HG03520 (cell line): ENCODE measurements around the gene MFSD6L.

Source experiments
- ATAC-seq: cut with Tn5 transposase; IDR thresholded peaks from one replicate; pipeline ENCODE4 v1.9.1; 2021; ENCODE audit warnings: mild to moderate bottlenecking, moderate library complexity; ENCODE audit not compliant: unreplicated experiment

MFSD6L gene, protein sequence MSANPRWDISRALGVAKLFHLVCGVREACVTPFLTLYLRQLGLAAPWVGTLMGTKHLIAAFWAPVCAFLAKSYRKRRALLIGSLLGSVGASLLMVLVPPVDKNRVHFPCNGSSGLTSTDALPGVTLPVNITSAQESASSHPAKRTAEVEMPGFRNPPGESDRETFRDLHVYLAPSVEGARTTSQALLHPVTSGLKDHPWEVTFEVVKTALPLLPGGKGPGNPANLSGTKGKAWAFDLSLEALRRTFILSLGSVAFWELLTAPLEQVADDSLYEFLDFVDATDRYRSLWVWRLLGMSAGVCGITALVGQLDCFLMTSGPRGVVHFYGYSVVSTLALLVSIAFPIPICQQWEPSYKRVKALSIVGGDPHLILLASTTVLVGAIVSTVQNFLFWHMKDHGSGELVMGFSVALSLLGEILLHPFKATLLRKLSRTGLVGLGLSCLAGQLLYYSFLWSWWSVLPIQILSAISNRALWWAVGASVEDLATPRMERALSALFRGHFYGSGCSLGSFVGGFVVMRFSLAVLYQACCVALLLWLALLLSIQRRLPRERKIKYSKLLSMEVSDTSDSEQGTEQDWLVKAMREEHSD

DNA sequence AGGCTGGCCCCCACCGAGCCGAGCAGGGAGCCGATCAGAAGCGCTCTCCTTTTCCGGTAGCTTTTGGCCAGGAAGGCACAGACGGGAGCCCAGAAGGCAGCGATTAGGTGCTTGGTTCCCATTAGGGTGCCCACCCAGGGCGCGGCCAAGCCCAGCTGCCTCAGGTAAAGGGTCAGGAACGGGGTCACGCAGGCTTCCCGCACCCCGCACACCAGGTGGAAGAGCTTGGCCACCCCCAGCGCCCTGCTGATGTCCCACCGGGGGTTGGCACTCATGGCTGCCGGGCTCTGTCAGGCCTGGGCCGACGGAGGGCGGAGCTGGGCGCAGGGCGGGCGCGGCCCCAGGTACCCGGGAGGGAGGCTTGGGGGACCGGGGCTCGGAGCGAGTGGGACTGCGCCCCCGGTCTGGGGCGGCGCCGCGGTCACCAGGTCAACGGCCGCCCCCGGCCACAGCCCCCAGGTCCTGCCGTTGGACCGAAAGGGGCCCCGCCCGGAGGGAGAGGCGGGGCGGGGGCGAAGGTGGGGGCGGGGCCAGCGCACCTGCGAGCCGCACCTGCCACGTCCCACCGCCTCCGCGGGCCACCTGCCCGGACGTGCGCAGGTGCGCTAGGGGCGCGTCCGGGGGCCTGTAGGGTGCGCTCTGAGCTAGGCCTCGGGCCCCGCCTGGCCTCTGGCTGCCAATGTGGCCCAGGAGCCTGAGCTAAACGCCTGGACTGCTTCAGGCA lies at the start of gene MFSD6L:
MFSD6L (minus strand) TSS at position 520 of the 724 bp plus-strand sequence; CDS start at position 275, 245 bp downstream.
- ATAC-seq = no peak

DNA sequence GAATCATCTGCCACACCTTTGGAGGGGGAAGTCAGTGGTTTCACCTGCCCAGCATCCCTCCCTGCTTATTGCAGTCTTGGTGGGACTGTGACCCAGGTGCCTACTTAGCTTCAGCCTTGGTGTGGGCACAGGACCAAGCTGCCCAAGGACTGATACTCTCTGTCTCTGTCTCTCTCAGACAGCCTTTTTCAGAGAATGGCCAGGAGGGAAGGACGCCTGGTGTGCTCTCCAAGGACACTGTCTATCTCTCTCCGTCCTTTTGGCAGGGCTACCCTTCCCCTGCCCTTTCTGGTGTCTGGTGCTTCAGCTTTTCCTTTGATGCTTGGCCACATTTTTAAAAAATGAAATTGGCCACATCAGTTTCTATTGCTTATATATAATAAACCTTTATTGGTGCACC lies 48.7 kb upstream of the MFSD6L start:
- no peak for ATAC-seq

DNA sequence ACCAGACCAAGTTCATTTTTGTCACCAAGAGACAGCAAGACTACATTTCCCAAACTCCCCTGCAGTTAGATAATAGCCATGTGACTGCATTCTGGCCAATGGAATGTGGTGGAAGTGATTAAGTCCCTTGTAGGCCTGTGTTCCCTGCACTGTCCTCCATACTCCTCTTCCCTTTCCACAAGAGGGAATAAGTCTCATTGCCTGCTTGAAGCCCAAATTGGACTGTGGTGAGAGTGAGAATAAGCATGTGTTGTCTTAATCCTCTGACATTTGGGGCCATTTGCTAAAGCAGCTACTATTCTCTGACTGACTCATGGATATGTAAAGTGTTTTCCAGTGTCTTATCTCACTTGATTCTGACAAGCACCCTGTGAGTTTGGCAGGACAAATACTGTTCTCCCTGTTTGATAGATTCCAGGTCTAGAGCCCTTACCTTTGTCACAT lies 47.6 kb upstream of the MFSD6L start:
- no peak for ATAC-seq

- no peak for ATAC-seq
Measured at GRCh38 chr17:8844229-8845218, 45.4 kb upstream of the MFSD6L start.

DNA sequence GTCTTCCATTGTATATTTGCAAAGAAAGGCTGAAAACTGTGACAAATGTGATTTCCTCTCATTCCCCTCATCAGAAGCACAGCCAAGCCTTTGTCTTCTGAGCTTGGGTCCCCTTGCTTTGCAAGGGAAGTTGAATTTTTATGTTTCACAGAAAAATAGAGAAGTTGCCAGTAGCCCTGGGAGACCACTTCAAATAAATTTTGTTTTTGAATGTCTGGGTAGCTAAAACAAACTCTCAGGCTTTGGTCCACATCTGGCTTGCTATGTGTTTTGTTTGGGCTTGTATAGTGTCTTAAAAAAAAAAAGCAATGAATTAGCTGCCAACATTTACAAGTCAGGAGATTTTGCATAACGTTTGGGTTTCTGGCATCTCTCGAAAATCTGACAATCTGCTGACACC lies 44.2 kb upstream of the MFSD6L start:
- no peak for ATAC-seq

- no peak for ATAC-seq
Measured at GRCh38 chr17:8841844-8842243, 42.7 kb upstream of the MFSD6L start.

GRCh38 chr17:8839410-8839935 lies 40.3 kb upstream of the MFSD6L start:
- ATAC-seq = no peak

GRCh38 chr17:8838551-8839095 lies 39.5 kb upstream of the MFSD6L start:
- ATAC-seq = no peak

GRCh38 chr17:8837563-8838075 lies 38.5 kb upstream of the MFSD6L start:
- ATAC-seq = no peak

- ATAC-seq = no peak
Measured at GRCh38 chr17:8836821-8837562, 37.8 kb upstream of the MFSD6L start.

DNA sequence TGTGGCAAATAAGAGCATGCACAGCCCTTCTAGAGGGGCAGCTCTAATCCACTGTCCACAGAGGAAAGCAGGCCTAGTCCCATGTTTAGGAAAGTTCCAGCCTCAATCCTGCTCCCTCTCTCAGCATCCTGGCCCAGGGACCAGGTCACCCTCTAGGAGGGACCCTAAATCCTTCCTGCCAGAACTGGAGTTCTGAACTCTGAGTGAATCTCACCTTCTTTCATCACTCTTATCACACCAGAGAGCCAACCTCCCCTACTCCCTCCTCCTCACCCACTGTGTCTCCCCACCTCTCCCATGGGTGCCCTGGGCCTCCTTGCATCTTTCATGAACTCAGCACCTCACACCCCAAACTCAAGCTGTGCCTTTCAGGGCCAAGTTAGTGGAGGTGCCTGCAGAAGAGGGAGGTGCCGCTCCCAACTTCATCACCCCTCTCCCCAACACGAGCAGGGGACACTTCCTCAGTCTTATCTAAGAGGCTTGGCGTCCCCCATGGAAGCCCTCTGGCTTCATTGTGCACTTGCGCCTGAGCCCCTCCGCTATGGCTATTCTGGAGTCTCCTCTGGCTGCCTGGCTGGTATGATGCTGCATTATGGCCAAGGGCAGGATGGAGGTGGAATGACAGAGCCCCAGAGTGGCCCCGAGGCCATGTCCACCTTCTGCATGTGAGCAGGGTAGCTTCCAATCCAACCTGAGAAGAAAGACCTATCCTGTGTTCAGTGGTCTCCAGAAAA lies 36.6 kb upstream of the MFSD6L start:
- ATAC-seq = no peak

DNA sequence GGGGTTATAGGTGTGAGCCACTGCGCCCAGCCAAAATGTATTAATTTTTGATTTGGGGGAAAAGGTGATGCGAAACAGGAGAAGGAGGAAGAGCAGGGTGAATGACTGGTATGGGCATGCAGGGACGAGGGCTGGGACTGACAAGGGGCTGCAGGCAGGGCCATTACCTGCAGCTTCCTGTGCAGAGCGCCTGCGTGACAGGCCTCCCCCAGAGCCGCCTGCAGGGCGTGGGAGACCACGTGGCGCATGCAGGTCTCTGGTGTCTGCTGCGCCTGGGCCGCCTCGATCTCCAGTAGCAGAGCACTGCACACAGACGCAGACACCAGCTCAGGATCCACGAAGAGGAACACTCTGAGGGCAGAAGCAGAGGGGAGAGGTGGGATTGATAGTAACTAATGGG lies 35.9 kb upstream of the MFSD6L start:
- no peak for ATAC-seq

GRCh38 chr17:8832711-8833352 lies 33.7 kb upstream of the MFSD6L start:
- ATAC-seq = no peak

- ATAC-seq = no peak
Measured at GRCh38 chr17:8831234-8831849, 32.2 kb upstream of the MFSD6L start.

- ATAC-seq = no peak
Measured at GRCh38 chr17:8830141-8830540, 31.0 kb upstream of the MFSD6L start.

GRCh38 chr17:8829036-8829941 lies 30.1 kb upstream of the MFSD6L start:
- no peak for ATAC-seq

DNA sequence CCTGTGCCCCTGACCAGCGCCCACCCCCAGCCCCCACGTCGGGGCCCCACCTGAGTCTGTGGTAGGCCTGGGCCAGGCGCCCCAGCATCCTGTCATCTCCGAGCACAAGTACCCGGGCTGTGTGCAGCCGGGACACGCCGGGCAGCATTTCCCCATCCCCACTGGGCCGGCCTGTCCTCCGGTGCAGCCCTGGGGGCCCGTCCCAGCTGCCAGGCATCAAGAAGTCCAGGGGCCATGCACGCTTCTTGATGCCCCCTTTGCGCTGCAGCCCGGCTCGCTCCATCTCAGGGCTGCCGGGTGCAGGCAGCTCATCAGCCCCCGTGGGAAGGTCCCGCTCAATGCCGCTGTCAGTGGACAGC lies 29.3 kb upstream of the MFSD6L start:
- no peak for ATAC-seq
